NCI-H82 treated with DMSO at 0.1 percent for 48 hours (cell line): ENCODE measurements around the gene SCN2B.

Experiments used
- DNase-seq: peaks from one replicate; lab custom pipeline; 2025; ENCODE audit not compliant: unreplicated experiment; lab: John Stamatoyannopoulos, UW

The SCN2B gene

GRCh38 chr11:118135796-118136165 is 40.7 kb downstream of the SCN2B start:
- DNase-seq: no peak

- no peak for DNase-seq
Observed at GRCh38 chr11:118135051-118135795, 41.2 kb downstream of the SCN2B start.

DNA sequence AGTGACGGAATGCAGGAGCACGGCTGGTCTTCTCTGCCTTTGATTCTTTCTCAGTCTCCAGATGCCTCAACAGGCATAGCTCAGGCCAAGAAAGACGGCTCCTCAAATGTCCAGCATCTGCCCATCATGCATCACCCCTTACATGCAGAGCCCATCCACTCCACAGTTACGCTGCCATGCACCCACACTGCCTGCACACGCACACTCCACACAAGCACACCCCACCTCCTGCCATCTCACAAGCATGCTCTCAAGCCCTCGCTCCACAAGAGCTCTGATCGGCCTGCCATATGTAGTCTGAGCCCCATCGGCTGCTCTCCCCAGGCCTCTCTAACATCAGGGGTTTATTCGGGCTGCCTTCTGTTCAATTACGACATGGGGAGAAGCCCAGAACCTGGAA is 42.6 kb downstream of the SCN2B start:
- DNase-seq: no peak

DNA sequence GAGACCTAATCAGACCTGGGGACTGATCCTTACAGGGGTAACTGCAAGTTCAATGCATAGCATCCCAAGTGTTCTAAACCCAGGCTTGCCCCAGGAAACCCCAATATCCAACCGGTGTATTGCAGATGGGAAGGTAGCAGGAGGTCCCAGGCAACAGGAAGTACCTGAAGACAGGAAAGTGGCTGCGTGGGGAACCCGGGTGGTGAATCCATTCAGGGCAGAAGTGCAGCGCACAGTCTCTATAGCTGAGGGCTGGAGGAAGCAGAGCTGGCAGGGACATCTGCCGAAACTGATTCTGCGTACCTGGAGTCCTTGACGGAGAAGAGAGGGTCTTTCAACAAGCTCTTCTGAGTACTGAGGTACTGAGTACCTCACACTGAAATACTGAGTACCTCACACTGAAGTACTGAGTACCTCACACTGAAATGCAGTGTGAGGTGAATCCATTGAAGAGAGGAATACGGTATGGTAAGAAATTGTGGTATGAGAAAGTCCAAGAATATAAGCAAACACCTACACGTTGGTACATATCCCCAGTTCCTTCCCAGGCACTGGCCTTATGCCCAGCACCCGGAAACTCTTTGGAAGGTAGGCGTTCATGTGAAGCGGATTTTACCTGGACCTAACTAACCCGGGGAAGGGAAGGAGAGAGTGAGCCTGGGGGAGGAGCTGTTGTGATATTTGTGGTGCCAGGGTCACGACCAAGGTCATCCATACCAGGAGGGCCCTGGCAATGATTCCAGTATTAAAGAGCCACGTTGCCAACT is 43.9 kb downstream of the SCN2B start:
- DNase-seq: no peak

DNA sequence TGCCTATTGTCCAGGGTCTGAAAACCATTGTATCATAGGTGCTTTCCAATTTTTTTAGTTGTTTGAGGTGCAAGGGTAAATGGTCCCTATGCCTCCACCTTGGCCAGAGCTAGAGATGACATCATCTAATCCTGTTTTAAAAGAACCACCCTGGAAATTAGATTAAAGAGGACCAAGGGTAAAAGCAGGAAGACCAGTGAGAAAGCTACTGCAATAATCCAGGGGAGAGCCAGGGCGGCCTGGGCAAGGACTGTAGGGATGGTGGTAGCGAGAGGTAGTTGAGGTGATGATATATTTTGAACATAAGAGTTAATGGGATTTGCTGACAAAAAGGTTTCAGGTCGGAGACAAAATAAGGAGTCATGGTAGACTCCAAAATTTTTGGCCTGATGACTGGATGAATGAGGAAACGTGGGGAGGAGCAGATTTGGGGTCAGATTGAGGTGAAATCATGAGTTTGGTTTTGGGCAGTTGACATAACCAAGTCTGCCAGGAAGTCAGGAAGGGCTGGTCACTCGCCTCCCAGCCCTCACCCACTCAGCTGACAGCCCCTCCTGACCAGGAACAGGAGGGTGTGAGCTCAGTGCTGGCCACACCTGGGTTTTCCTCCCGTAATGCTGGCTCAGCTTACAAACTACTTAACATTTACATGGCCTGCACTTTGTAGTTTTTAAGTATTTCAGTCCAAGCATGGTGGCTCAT is 46.8 kb downstream of the SCN2B start:
- peak; percentile 48 for DNase-seq

- no peak for DNase-seq
Observed at GRCh38 chr11:118128721-118129470, 47.5 kb downstream of the SCN2B start.

GRCh38 chr11:118128310-118128709 is 48.1 kb downstream of the SCN2B start:
- no peak for DNase-seq

- no peak for DNase-seq
Observed at GRCh38 chr11:118126082-118126838, 50.2 kb downstream of the SCN2B start.

DNA sequence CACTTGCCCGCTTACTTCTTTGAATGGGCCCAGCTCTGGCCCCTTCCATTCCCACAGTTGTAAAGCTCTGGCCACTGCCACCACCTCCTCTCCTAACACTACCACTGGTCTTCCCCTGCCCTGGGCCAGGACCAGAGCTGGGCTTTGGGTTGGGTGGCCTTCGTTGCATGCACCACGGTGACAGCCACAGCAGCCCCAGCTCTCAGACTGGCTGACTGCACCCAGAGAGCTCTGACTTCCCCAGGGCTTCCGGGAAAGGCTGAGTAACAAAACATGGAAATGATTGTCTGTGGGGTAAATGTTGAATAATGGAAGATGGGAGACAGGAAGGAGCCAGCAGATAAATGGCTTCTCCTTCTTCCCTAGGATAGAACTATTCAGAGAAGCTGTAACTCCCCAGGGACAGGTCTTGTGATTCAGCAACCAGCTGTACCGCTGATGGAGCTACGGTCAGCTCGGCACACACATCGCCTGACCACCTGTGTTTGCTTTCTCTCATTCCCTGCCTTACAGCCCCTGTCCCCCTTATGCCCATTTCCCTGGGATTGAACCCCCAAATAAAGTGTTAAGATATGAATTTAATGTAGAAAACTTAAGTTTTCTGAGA is 51.4 kb downstream of the SCN2B start:
- no peak for DNase-seq

DNA sequence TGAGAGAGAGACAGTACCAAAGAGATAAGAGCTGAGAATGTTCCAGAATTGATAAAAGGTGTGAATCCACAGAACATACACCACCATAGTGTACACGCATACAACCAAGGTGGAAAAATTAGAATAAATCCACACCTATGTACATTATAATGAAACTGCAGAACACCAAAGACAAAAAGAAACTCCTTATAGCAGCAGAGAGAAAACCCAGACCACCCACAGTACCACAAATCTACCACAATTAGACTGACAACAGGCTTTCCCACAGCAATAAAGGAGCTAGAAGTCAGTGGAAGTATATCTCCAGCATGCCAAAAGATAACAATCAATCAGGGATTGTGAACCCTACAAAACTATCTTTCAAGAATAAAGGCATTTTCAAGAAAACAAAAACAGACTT is 55.6 kb downstream of the SCN2B start:
- no peak for DNase-seq

DNA sequence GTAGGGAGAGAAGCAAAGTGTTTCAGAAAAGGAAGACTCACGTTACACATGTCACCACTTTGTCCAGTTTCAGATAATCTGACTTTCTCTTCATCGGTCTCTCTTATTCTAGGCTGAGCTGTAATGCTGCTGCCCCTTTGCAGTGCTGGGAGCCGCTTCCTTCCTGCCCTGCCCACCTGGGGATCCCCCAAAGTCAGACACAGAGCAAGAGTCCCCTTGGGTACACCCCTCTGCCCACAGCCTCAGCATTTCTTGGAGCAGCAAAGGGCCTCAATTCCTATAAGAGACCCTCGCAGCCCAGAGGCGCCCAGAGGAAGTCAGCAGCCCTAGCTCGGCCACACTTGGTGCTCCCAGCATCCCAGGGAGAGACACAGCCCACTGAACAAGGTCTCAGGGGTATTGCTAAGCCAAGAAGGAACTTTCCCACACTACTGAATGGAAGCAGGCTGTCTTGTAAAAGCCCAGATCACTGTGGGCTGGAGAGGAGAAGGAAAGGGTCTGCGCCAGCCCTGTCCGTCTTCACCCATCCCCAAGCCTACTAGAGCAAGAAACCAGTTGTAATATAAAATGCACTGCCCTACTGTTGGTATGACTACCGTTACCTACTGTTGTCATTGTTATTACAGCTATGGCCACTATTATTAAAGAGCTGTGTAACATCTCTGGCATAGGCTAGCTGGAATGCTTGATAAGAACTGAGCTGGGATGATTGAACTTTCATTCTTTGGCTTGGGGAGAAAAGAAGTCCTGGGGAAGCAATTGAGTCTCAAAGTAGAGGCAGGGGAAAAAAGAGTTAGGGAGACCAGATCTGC is 58.4 kb downstream of the SCN2B start:
- DNase-seq: no peak

DNA sequence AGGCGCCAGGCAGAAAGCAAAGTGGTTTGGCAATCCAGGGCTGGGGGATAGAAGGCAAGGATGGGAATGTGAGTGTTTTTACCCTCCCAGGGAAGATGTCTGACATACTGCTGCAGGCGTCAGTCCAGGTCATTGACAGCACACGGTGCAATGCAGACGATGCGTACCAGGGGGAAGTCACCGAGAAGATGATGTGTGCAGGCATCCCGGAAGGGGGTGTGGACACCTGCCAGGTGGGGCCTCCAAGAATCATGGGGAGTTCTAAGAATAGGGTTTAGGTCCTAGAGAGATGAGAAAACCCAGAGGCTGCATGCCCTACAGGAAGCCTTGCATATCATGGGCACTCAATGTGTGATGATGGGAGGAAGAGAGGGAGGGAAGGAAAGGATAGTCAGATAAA is 61.4 kb downstream of the SCN2B start:
- no peak for DNase-seq

GRCh38 chr11:118114266-118114665 is 62.2 kb downstream of the SCN2B start:
- DNase-seq: no peak

DNA sequence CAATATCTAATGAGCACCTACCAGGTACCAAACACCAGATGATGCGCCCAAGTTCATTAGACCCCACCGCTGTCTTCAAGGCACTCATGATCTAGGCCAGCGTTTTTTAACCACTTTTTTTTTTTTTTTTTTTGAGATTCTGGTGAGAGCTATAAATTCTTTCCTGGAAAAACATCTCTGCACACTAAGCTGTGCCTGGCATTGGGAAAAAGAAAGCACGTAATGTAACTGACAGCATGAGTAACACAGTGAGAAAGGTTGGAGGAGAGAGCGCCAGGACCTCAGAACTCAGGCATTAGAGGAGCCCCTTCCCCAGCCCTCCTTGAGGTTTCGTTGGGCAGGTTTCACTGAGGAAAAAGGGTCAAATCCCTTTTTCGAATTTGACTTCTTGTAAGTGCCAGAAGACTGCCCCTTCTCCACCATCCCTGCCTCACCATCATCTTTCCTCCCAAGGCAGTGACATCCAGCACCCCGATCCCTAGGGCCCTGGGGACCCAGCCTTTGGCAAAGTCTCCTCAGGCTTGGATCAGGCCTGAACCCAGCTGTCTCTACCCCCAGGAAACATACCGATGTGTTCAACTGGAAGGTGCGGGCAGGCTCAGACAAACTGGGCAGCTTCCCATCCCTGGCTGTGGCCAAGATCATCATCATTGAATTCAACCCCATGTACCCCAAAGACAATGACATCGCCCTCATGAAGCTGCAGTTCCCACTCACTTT is 63.6 kb downstream of the SCN2B start:
- DNase-seq: no peak
